ENCODE results near the gene ZBTB18.

ZBTB18 gene

DNA sequence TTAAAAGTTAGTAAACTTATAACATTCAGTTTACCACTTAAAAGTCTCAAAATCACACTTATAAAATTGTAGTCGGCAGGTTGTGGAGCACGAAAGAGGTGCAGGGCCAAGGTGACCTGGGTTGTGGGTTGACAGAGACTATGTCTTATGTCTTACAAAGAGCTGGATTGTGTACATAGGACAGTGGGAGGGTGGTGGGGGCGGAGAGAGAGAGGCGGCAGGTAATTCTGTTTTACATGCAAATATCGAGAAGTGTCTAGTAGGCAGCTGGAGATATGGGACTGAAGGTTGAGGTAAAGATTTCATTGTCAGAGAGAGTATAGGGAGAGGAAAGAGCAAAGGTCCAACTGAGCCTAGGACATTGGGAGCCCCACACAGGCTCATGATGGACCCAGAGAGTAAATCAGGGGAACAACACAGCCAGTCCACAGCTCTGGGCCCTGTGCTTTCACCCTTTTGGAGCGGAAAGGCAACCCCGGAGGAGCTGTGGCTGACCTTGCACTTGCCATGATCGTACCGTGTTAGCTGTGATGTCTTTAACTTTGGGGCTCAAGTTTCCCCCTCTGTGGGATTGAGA is 28.1 kb upstream of the ZBTB18 start:
- no peak overlapping the region for H3K27ac ChIP-seq
- DNase-seq (ENCODE audit: low spot score) = no peak
- TF ChIP-seq CTCF (IDR thresholded peaks at IDR 0.05) = no peak
- no peak overlapping the region for H3K4me3 ChIP-seq

GRCh38 chr1:244027491-244028145 is 23.5 kb upstream of the ZBTB18 start:
- TF ChIP-seq CTCF (IDR thresholded peaks at IDR 0.05) = no peak
- Histone ChIP-seq H3K27ac (no peak overlapping the region), H3K4me3 (no peak overlapping the region)
- no peak for DNase-seq (ENCODE audit: low spot score)

GRCh38 chr1:244028701-244029100 is 22.4 kb upstream of the ZBTB18 start:
- no peak overlapping the region for H3K4me3 ChIP-seq
- TF ChIP-seq CTCF (IDR thresholded peaks at IDR 0.05) = no peak
- no peak overlapping the region for H3K27ac ChIP-seq
- no peak for DNase-seq (ENCODE audit: low spot score)

- no peak overlapping the region for H3K27ac ChIP-seq
- H3K4me3 ChIP-seq = no peak overlapping the region
- DNase-seq (ENCODE audit: low spot score) = no peak
- TF ChIP-seq CTCF (IDR thresholded peaks at IDR 0.05) = no peak
Measured at GRCh38 chr1:244029124-244029523, 22.0 kb upstream of the ZBTB18 start.

- TF ChIP-seq CTCF (IDR thresholded peaks at IDR 0.05) = no peak
- Histone ChIP-seq H3K4me3 (no peak overlapping the region), H3K27ac (no peak overlapping the region)
- DNase-seq (ENCODE audit: low spot score) = no peak
Measured at GRCh38 chr1:244030481-244031040, 20.5 kb upstream of the ZBTB18 start.

- DNase-seq (ENCODE audit: low spot score) = no peak
- TF ChIP-seq CTCF (IDR thresholded peaks at IDR 0.05) = no peak
- no peak overlapping the region for H3K4me3 ChIP-seq
- no peak overlapping the region for H3K27ac ChIP-seq
Measured at GRCh38 chr1:244035358-244035757, 15.7 kb upstream of the ZBTB18 start.

DNA sequence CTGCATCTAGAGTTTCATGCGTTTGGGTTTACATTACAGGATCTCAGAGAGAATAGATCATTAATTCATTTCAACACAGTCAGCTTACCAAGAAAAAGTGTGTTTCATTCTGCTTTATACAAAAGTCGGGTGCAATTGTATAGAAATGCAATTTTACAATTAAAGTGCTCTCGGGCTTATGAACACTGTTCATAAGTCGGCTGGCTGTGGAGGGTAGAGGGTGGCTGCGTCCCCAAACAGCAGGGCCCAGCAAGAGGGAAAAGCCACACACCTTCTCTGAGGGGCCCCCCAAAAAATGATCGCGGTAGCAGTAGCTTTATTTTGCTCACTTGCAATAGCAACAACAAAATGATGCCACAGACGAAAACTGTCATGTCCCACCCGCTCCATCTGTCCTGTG is 13.8 kb upstream of the ZBTB18 start:
- DNase-seq (ENCODE audit: low spot score) = no peak
- Histone ChIP-seq H3K27ac (no peak overlapping the region), H3K4me3 (no peak overlapping the region)
- no peak for TF ChIP-seq CTCF (IDR thresholded peaks at IDR 0.05)

Data from coronary artery (tissue), 2 donors.